Fibroblast of villous mesenchyme (primary cell): ENCODE data around the gene GSPT1. TPM values are rescaled to one million over a fixed set of nuclear protein-coding genes. Genes with fewer than 3 reads are reported as not detected.
A peak's percentile ranks its signal among the peaks of the same experiment; 100 is the strongest.

Experiments
- DNase-seq: peaks from one replicate; pipeline ENCODE4 v3.0.0-alpha.2; 2010; ENCODE audit warnings: low read depth
- H3K4me3 ChIP-seq: 2 replicates; pipeline ENCODE4 v1.5.1; 2011; ENCODE audit warnings: low read depth, mild to moderate bottlenecking, low read length
- total RNA-seq: library from RNA; depleted of rRNA; stranded (reverse); fragments of >200 nt; gene quantifications from 2 replicates; pipeline ENCODE4 v1.2.3, GENCODE V29; 2012
- TF ChIP-seq, protein P1 (sequence below): IDR thresholded peaks from 2 replicates; pipeline ENCODE4 v1.5.1; 2012; ENCODE audit warnings: low read depth, mild to moderate bottlenecking, low read length; ENCODE audit not compliant: insufficient read depth

Gene GSPT1
- total RNA-seq, 1 donor: 170 TPM

DNA sequence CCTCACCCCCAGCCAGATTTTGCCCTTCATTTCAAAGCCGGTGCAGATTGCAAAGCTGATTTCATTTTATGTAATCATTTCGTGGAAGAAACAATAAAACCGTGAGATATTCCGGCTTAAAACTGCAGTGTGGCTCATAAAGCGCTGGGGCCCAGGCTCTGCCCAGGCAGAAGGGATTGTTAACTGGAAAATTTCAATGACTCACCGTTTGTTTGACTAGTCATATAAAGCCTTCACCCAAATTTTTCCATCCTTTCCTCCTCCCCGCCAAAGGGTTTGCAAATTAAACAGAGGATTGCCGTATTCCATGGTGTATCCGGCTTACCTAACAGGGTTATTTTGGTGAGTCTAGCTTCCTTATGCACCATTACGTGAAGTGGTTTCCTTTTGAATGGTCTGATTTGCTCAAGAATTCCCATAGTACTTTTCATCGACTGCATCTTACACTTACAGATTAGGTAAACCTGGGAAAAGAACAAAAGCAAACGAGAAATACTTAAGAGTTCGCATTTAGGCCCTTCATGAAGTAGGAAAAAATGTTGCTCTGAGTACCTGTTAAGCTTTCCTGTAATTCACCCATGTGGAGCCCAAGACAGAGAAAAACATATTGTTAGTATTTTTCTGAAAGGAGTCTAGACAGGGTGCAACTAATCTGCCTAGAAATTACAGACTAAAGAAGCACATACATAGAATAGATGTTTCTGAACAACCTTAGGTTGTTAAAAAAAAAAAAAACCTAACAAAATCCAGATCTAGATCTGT lies 949 bp upstream of the GSPT1 start:
- TF ChIP-seq, protein P1, sequence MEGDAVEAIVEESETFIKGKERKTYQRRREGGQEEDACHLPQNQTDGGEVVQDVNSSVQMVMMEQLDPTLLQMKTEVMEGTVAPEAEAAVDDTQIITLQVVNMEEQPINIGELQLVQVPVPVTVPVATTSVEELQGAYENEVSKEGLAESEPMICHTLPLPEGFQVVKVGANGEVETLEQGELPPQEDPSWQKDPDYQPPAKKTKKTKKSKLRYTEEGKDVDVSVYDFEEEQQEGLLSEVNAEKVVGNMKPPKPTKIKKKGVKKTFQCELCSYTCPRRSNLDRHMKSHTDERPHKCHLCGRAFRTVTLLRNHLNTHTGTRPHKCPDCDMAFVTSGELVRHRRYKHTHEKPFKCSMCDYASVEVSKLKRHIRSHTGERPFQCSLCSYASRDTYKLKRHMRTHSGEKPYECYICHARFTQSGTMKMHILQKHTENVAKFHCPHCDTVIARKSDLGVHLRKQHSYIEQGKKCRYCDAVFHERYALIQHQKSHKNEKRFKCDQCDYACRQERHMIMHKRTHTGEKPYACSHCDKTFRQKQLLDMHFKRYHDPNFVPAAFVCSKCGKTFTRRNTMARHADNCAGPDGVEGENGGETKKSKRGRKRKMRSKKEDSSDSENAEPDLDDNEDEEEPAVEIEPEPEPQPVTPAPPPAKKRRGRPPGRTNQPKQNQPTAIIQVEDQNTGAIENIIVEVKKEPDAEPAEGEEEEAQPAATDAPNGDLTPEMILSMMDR: no peak
- peak overlapping the region; percentile 94 for H3K4me3 ChIP-seq
- DNase-seq: peak; percentile 91

DNA sequence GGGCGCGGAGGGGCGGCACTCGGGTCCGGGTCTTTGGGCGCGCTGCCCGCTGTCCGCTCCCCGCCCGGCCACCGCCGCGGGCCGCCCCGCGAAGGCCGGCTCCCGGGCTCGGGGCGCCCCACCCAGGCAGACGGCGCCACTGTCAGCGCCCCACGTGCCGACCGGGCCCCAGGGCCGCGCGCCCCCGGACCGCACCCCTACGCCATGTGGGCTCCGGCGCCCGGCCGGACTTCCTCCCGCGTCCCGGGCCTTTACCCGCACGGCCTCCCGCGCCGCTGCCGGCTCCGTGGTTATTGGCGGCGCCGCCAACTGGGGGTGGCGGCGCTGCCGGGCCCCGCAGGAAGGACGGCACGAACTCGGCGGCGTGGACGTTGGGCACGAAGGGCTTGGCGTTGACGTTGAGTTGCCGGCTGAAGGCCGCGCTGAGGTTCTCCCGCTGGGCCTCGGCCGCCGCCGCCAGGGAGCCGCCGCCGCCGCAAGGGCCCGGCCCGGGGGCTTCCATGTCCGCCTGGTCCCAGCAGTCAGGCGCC lies 577 bp downstream of the GSPT1 start:
- DNase-seq: peak; percentile 27
- TF ChIP-seq, protein P1: no peak
- H3K4me3 ChIP-seq: peak overlapping the region; percentile 94

DNA sequence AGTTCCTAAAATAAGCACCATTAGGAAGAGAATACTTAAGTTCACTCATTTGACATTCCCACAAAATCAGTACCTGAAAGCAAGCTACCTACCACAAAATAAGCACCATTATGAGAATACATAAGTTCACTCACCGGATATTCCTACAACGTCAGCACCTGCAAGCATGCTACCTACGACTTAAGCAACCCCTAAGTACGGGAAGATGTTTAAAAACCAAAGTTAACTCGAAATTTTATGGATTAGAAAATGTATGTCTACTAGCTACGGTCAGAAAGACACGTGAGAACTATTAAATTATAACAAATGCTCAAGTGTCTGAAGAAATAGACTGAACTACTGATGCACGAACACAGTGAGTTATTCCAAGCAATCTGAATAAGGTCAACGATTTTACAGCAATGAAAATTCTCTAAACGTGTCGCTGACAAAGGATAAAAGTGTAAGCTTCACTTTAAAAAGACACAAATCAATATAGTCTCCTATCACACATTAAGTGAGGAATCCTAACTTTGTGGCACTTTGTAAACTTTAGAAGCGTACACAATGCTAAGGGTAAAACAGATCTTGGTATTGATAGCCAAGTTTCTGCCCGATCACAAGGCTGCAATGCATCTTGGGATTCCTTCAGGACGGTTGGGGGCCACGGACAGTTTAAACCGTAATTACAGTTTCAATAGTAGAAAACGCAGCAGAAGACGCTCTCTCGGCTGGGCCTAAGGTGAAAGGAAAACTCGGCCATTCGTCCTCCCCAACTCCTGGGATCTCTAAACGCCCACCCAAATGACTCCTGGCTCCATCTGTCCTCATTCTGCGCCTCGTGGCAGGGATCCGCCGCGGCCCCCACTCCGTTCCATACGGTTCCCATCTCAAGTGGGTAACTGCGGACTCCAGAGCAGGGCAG lies 1.3 kb downstream of the GSPT1 start:
- peak overlapping the region; percentile 94 for H3K4me3 ChIP-seq
- TF ChIP-seq, protein P1: no peak
- peak; percentile 47 for DNase-seq

DNA sequence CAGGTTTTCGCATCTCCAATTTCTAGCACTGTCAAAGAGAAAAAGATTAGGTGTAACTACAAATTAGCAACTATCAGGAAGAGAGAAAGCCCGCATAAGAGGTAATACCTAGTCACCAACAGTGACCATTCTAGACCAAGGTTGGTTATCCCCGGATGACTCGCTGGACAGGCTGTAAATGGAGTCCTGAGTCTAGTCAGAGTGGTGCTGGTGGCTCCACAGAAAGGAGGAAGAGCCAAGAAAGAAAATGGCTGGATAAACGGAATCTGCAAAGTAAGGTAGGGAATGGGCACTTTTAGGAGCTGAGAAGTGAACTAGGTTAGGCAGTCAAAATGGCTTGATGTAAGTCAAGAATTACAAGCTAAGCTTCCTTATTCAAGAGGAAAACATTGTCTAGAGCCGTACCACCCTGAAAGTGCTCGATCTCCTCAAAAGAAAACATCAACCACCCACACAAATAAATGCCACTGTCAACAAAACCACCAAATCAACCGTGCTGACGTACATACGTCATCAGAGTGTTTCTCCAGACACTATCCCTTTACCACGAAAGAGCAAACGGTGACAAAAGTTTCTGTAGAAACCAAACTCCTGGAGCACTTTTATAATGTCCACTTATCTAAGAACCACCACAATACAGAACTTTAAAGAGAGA lies 2.2 kb downstream of the GSPT1 start:
- DNase-seq: peak; percentile 49
- TF ChIP-seq, protein P1: no peak

DNA sequence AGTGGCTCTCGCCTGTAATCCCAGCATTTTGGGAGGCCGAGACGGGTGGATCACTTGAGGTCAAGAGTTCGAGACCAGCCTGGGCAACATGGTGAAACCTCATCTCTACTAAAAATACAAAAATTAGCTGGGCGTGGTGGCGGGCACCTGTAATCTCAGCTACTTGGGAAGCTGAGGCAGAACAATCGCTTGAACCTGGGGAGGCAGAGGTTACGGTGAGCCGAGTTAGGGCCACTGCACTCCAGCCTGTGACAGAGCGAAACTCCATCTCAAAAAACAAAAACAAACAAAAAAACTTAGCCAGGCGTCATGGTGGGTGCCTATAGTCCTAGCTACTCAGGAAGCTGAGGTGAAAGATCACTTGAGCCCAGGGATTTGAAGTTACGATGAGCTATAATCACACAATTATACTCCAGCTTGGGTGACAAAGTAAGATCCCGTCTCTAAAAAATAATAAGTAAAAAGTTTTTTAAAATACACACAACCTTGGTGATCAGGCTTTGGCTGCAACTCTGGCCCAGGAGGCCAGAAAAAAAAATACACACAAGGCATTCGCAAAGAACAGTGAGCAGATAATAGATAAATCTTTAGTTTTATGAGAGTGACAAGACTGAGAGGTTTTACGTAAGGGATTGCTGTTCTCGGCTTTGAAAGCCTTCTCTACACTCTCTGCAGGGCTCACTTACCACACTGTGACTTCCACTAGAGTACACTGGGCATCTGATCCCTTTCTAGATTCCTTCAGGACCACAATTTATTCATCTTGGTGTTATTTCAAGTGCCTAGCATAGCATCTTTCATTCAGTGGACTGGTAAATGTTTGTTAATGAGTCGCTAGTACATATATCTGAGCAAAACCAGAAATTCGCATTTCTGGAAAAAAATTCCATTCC lies 5.9 kb downstream of the GSPT1 start:
- DNase-seq: peak; percentile 92
- TF ChIP-seq, protein P1: no peak
- peak overlapping the region; percentile 22 for H3K4me3 ChIP-seq

More for the DNA sequence above, 2.2 kb downstream of the GSPT1 start:
- H3K4me3 ChIP-seq: peak overlapping the region; percentile 94
